Measurements from ENCODE around the gene CER1.
"Not testable (repeated sequence)": the region's sequence is repeated elsewhere in the genome, so short reads cannot be mapped to it uniquely, and the experiment has no call there.

The CER1 gene

GRCh38 chr9:14715102-14715501, 7.4 kb downstream of the CER1 start:
- DNase-seq (ENCODE audit: low read depth, low spot score): no peak

- no peak for DNase-seq (ENCODE audit: low read depth, low spot score)
Measured at GRCh38 chr9:14713187-14713767, 9.3 kb downstream of the CER1 start.

- DNase-seq (ENCODE audit: low read depth, low spot score): no peak
Measured at GRCh38 chr9:14710804-14711203, 11.7 kb downstream of the CER1 start.

- no peak for DNase-seq (ENCODE audit: low read depth, low spot score)
Measured at GRCh38 chr9:14706530-14707140, 15.9 kb downstream of the CER1 start.

- DNase-seq (ENCODE audit: low read depth, low spot score): no peak
Measured at GRCh38 chr9:14705079-14705478, 17.5 kb downstream of the CER1 start.

GRCh38 chr9:14704281-14704680, 18.3 kb downstream of the CER1 start:
- no peak for DNase-seq (ENCODE audit: low read depth, low spot score)

GRCh38 chr9:14702200-14702720, 20.3 kb downstream of the CER1 start:
- DNase-seq (ENCODE audit: low read depth, low spot score): no peak

GRCh38 chr9:14693251-14693861, 29.2 kb downstream of the CER1 start, which contains the start of gene ZDHHC21:
TSS of gene ZDHHC21 (minus strand) at chr9:14693432. CDS start at chr9:14674340, 19,092 bp downstream.
- no peak for DNase-seq (ENCODE audit: low read depth, low spot score)

- DNase-seq (ENCODE audit: low read depth, low spot score): no peak
Measured at GRCh38 chr9:14692470-14693250, 29.9 kb downstream of the CER1 start.

- no peak for DNase-seq (ENCODE audit: low read depth, low spot score)
Measured at GRCh38 chr9:14690948-14691730, 31.4 kb downstream of the CER1 start.

- peak; percentile 35 for DNase-seq (ENCODE audit: low read depth, low spot score)
Measured at GRCh38 chr9:14687042-14687719, 35.4 kb downstream of the CER1 start.

- DNase-seq (ENCODE audit: low read depth, low spot score): no peak
Measured at GRCh38 chr9:14686168-14686567, 36.4 kb downstream of the CER1 start.

GRCh38 chr9:14682616-14683015, 39.9 kb downstream of the CER1 start:
- DNase-seq (ENCODE audit: low read depth, low spot score): not testable (repeated sequence)

- no peak for DNase-seq (ENCODE audit: low read depth, low spot score)
Measured at GRCh38 chr9:14678776-14679175, 43.8 kb downstream of the CER1 start.

- DNase-seq (ENCODE audit: low read depth, low spot score): no peak
Measured at GRCh38 chr9:14677872-14678271, 44.7 kb downstream of the CER1 start.

GRCh38 chr9:14677396-14677795, 45.1 kb downstream of the CER1 start:
- DNase-seq (ENCODE audit: low read depth, low spot score): no peak

- no peak for DNase-seq (ENCODE audit: low read depth, low spot score)
Measured at GRCh38 chr9:14674630-14675029, 47.9 kb downstream of the CER1 start.

GRCh38 chr9:14671377-14671776, 51.2 kb downstream of the CER1 start:
- no peak for DNase-seq (ENCODE audit: low read depth, low spot score)

GRCh38 chr9:14670718-14671117, 51.8 kb downstream of the CER1 start:
- DNase-seq (ENCODE audit: low read depth, low spot score): no peak
